AG09319 (cell line): Measurements from ENCODE around the gene CIDEA.

ENCODE experiments used
- DNase-seq: peaks from one replicate; pipeline ENCODE4 v3.0.0-alpha.2; 2010; ENCODE audit warnings: low read depth; ENCODE audit errors: extremely low read depth
- CTCF ChIP-seq: IDR thresholded peaks from 2 replicates; pipeline ENCODE4 v1.5.1; 2011; ENCODE audit warnings: low read depth, mild to moderate bottlenecking, inconsistent platforms, low read length, moderate library complexity

Gene CIDEA

GRCh38 chr18:12317664-12318333, 63.6 kb downstream of the CIDEA start:
- DNase-seq, result no peak
- no peak for TF ChIP-seq CTCF

DNA sequence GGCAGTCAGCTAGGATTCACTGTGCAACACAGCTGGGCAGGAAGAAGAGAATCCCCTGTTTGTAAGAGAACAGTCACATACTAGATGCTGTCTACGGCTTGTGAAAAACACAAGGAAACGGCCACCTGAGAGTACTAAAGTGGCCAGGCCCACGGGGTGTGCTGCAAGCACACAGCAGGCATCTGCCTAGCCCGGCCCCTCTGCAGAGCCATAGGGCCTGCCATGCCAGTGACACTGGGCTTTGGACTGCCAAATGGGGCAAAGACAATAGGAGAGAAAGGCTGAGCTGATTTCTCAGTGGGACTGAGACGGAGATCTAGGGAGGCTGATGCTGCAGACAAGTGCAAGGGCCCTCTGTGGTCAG, 64.2 kb downstream of the CIDEA start:
- TF ChIP-seq CTCF, result no peak
- no peak for DNase-seq

DNA sequence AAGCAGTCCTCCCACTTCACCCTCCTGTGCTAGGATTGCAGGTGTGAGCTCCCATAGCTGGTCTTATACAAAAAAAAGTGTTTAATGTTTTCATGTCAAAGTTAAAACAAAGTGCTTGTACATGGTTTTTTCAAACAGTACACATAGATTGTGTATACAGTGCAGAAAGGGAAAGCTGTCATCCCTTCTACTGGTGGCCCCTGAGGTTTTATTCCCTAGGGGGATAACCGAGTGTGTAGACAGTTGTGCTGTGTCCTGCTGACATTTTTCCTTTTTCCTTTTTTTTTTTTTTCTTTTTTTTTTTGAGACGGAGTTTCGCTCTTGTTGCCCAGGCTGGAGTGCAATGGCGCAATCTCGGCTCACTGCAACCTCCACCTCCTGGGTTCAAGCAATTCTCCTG, 64.7 kb downstream of the CIDEA start:
- no peak for TF ChIP-seq CTCF
- no peak for DNase-seq

DNA sequence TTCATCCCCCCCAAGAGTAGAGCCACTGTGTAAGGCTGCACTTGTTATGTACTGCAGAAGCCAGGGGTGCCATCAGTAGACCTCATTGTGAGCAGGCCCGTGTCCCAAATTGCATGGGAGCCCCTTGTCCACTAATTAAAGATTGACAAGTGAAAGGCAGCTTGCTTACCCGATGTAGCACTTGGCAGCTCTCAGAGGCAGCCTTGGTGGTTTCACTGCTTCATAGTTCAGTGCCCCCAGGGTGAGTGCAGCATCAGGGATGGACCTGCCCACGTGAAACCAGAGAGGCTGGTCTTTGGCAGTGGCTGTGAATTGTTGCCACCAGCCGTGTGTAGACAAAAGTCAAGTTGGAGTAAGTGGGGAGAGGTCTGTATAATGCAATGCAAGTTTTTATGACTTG, 67.2 kb downstream of the CIDEA start:
- TF ChIP-seq CTCF, result no peak
- no peak for DNase-seq

DNA sequence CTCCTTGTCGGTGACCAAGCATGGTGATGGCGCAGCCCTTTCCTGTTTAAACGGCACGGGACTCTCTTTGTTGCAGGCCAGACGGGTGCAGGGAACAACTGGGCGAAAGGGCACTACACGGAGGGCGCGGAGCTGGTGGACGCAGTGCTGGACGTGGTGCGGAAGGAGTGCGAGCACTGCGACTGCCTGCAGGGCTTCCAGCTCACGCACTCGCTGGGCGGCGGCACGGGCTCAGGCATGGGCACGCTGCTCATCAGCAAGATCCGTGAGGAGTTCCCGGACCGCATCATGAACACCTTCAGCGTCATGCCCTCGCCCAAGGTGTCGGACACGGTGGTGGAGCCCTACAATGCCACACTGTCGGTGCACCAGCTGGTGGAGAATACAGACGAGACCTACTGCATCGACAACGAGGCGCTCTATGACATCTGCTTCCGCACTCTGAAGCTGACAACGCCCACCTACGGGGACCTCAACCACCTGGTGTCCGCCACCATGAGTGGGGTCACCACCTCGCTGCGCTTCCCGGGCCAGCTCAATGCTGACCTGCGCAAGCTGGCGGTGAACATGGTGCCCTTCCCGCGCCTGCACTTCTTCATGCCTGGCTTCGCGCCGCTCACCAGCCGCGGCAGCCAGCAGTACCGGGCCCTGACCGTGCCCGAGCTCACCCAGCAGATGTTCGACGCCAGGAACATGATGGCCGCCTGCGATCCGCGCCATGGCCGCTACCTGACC, 71.0 kb downstream of the CIDEA start:
- TF ChIP-seq CTCF, result no peak
- DNase-seq, result no peak

DNA sequence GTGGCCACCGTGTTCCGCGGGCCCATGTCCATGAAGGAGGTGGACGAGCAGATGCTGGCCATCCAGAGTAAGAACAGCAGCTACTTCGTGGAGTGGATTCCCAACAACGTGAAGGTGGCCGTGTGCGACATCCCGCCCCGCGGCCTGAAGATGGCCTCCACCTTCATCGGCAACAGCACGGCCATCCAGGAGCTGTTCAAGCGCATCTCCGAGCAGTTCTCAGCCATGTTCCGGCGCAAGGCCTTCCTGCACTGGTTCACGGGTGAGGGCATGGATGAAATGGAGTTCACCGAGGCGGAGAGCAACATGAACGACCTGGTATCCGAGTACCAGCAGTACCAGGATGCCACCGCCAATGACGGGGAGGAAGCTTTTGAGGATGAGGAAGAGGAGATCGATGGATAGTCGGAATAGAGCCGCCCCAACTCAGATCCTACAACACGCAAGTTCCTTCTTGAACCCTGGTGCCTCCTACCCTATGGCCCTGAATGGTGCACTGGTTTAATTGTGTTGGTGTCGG, 71.6 kb downstream of the CIDEA start:
- no peak for TF ChIP-seq CTCF

DNA sequence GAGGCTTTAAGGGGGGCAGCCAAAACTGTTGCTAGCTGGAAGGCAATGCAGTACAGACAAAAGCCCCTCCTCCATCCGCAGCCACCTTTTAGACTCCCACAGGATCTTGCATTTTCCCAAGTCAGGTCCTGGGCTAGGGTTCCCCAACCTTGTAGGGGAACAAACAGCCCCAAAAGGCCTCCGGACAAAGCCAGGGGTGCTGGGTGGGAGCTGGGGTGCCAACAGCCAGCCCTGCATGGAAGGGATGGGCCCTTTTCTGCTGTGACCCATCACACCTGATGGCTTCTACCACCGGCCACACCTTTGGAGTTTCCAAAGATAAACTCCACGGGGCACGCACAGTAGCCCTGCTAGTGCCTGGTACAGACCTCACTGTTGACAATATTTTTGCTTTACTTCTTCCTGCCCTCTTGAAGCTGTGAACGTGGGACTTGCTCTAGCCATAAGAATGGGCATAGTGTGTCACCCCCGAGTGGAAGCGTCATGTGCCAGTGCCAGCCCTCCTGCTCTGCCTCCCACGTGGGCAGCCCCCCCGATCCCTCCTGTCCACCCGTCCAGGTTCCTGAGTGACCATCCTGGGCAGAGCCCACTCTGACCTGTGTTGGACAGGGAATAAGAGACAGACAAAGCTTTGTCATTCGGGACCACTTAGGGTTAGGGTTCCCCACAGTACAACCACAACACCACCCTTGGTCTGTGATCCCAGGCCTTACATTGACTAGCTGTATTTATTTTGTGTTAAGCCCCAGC, 72.7 kb downstream of the CIDEA start:
- TF ChIP-seq CTCF, result no peak
- DNase-seq, result no peak

More for the DNA sequence above, 71.6 kb downstream of the CIDEA start:
- DNase-seq, result no peak
